Left renal cortex interstitium (tissue), 4 donors: ENCODE data around the gene SLC6A3. TPM values are rescaled to one million over a fixed set of nuclear protein-coding genes. Genes with fewer than 3 reads are reported as not detected.

Experiments
- DNase-seq, 4 donors: peaks; one replicate each; pipeline ENCODE4 v3.0.0-alpha.2; 2013; ENCODE audit warnings: low read depth in 4 of 4, low spot score in 2 of 4, missing footprints in 1 of 4
- polyA plus RNA-seq, 4 donors: library from polyadenylated mRNA; unstranded; fragments of 120-200 nt; gene quantifications; one replicate each; pipeline ENCODE4 v1.2.1, GENCODE V29; 2013; ENCODE audit not compliant: insufficient read length in 4 of 4

Gene SLC6A3
- polyA plus RNA-seq, 4 donors, result 0.56 to 0.88 (median 0.67) TPM

- DNase-seq, result no peak
These were observed 34.9 kb downstream of the SLC6A3 start for GRCh38 chr5:1410156-1411014.

GRCh38 chr5:1409381-1410110 is 35.7 kb downstream of the SLC6A3 start:
- no peak for DNase-seq

GRCh38 chr5:1406681-1407640 is 38.3 kb downstream of the SLC6A3 start:
- no peak for DNase-seq

- no peak for DNase-seq
These were observed 39.4 kb downstream of the SLC6A3 start for GRCh38 chr5:1405539-1406530.

- no peak for DNase-seq
These were observed 40.1 kb downstream of the SLC6A3 start for GRCh38 chr5:1405121-1405520.

GRCh38 chr5:1404062-1404461 is 41.2 kb downstream of the SLC6A3 start:
- DNase-seq, result no peak

GRCh38 chr5:1402611-1403255 is 42.5 kb downstream of the SLC6A3 start:
- no peak for DNase-seq

- DNase-seq, result no peak
These were observed 43.6 kb downstream of the SLC6A3 start for GRCh38 chr5:1401536-1402138.

- DNase-seq, result no peak
These were observed 44.3 kb downstream of the SLC6A3 start for GRCh38 chr5:1400936-1401335.

- DNase-seq, result no peak
These were observed 44.9 kb downstream of the SLC6A3 start for GRCh38 chr5:1400211-1400855.

- no peak for DNase-seq
These were observed 45.5 kb downstream of the SLC6A3 start for GRCh38 chr5:1399737-1400136.

- no peak for DNase-seq
These were observed 48.9 kb downstream of the SLC6A3 start for GRCh38 chr5:1396293-1396816.

GRCh38 chr5:1394881-1395860 is 50.1 kb downstream of the SLC6A3 start:
- DNase-seq, result no peak

GRCh38 chr5:1393571-1394501 is 51.4 kb downstream of the SLC6A3 start:
- DNase-seq, result no peak

- DNase-seq, result no peak
These were observed 52.3 kb downstream of the SLC6A3 start for GRCh38 chr5:1392801-1393565.
